HEK293T (cell line): ENCODE results near the gene DNAJC15.

ENCODE experiments used
- ARNT ChIP-seq: fragments of 450-650 bp; IDR thresholded peaks from 2 replicates; pipeline ENCODE4 v1.6.1; 2017; ENCODE audit warnings: mild to moderate bottlenecking
- BHLHE40 ChIP-seq: fragments of 450-650 bp; IDR thresholded peaks from 2 replicates; pipeline ENCODE4 v1.6.1; 2016; ENCODE audit warnings: mild to moderate bottlenecking, moderate library complexity, borderline replicate concordance
- CTBP1 ChIP-seq: fragments of 450-650 bp; IDR thresholded peaks from 2 replicates; pipeline ENCODE4 v1.6.1; 2016; ENCODE audit warnings: borderline replicate concordance
- ELF4 ChIP-seq: fragments of 450-650 bp; IDR thresholded peaks from 2 replicates; pipeline ENCODE4 v1.6.1; 2017; ENCODE audit warnings: antibody characterized with exemption
- FOXA1 ChIP-seq: fragments of 450-650 bp; IDR thresholded peaks from 2 replicates; pipeline ENCODE4 v1.6.1; 2016; ENCODE audit warnings: mild to moderate bottlenecking
- FOXK2 ChIP-seq: fragments of 450-650 bp; IDR thresholded peaks from 2 replicates; pipeline ENCODE4 v1.6.1; 2016; ENCODE audit warnings: mild to moderate bottlenecking
- FOXM1 ChIP-seq: fragments of 450-650 bp; IDR thresholded peaks from 2 replicates; pipeline ENCODE4 v1.6.1; 2017; ENCODE audit warnings: mild to moderate bottlenecking, borderline replicate concordance
- NFRKB ChIP-seq: fragments of 450-650 bp; IDR thresholded peaks from 2 replicates; pipeline ENCODE4 v1.6.1; 2016; ENCODE audit warnings: mild to moderate bottlenecking, moderate library complexity
- PKNOX1 ChIP-seq: fragments of 450-650 bp; IDR thresholded peaks from 2 replicates; pipeline ENCODE4 v1.6.1; 2016
- SP1 ChIP-seq: fragments of 450-650 bp; IDR thresholded peaks from 2 replicates; pipeline ENCODE4 v1.6.1; 2017
- SUZ12 ChIP-seq: fragments of 450-650 bp; IDR thresholded peaks from 2 replicates; pipeline ENCODE4 v1.6.1; 2016; ENCODE audit warnings: mild to moderate bottlenecking
- ZNF384 ChIP-seq: fragments of 450-650 bp; IDR thresholded peaks from 2 replicates; pipeline ENCODE4 v1.6.1; 2016

GRCh38 chr13:43088093-43088511, 64.7 kb downstream of the DNAJC15 start:
- no peak for TF ChIP-seq FOXK2
- TF ChIP-seq BHLHE40: no peak
- no peak for TF ChIP-seq NFRKB
- no peak for TF ChIP-seq PKNOX1
- no peak for TF ChIP-seq ARNT
- TF ChIP-seq SUZ12: no peak
- TF ChIP-seq SP1: no peak
- TF ChIP-seq ELF4: no peak
- TF ChIP-seq FOXM1: no peak
- TF ChIP-seq ZNF384: no peak
- no peak for TF ChIP-seq FOXA1
- no peak for TF ChIP-seq CTBP1
